Ascending aorta (tissue), 2 donors: ENCODE measurements around the gene TBL1XR1. TPM values are rescaled to one million over a fixed set of nuclear protein-coding genes. Genes with fewer than 3 reads are reported as not detected.

ENCODE experiments used
- DNase-seq, 2 donors: peaks; one replicate each; pipeline ENCODE4 v3.0.0-alpha.2; 2019; ENCODE audit warnings: low spot score in 2 of 2
- H3K27ac ChIP-seq, 2 donors: fragments of 200-600 bp; sonication (generic); one replicate each; pipeline ENCODE4 v1.5.1; 2016 to 2017; ENCODE audit warnings: mild to moderate bottlenecking in 1 of 2
- H3K27me3 ChIP-seq: fragments of 200-600 bp; sonication (generic); one replicate; pipeline ENCODE4 v1.5.1; 2017
- H3K36me3 ChIP-seq, 2 donors: fragments of 200-600 bp; sonication (generic); one replicate each; pipeline ENCODE4 v1.5.1; 2016
- H3K4me1 ChIP-seq, 2 donors: fragments of 200-600 bp; sonication (generic); one replicate each; pipeline ENCODE4 v1.5.1; 2016 to 2017; ENCODE audit warnings: mild to moderate bottlenecking in 1 of 2
- H3K4me3 ChIP-seq, 2 donors: fragments of 200-600 bp; sonication (generic); one replicate each; pipeline ENCODE4 v1.5.1; 2016 to 2017; ENCODE audit warnings: mild to moderate bottlenecking in 1 of 2
- H3K9me3 ChIP-seq, 2 donors: fragments of 200-600 bp; sonication (generic); one replicate each; pipeline ENCODE4 v1.5.1; 2016
- intact Hi-C: fragments of 100-400 bp; cut with DNase I; formaldehyde crosslinking; loops from one replicate; pipeline ENCODE4 v1.15.1; 2023
- total RNA-seq: library from RNA; depleted of rRNA; stranded (reverse); fragments of >200 nt; gene quantifications from one replicate; pipeline ENCODE4 v1.1.0, GENCODE V29; 2016
- TF ChIP-seq, protein P1 (sequence below), 3 experiments: fragments of 200-600 bp in 2 of 3; fragments of 450-650 bp in 1 of 3; sonication (generic) in 2 of 3; IDR thresholded peaks; one replicate each; pipeline ENCODE4 v1.5.1; 2016 to 2019; ENCODE audit warnings: antibody characterized with exemption in 3 of 3, mild to moderate bottlenecking in 1 of 3, moderate library complexity in 1 of 3

TBL1XR1 gene
- total RNA-seq, 1 donor from 2014 or later, result 52.0 TPM

DNA sequence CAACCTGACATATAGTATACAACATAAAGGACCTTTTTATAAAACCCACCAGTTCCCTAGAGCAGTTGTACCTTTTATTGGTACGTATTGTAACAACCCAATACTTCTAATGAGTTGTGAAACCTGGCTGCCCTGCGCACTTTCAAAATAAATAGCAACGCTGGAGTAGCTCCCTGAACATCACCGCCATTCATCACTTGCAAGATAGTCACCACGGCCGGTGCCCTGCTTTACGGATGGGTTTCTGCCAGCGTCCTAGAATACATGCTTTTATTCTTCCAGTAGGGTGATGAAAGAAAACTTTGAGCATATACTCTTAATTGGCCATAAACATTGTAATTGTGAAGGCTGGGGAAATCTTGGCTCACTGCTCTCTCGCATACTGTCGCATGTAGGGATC, 220.7 kb downstream of the TBL1XR1 start:
- H3K4me3 ChIP-seq, result no peak overlapping the region
- no peak for DNase-seq
- H3K27me3 ChIP-seq, result no peaks in the 10 kb centered on the region
- intact Hi-C loops, result no loop called here
- no peaks in the 10 kb centered on the region for H3K36me3 ChIP-seq
- no peak overlapping the region for H3K27ac ChIP-seq
- H3K4me1 ChIP-seq, result no peaks in the 10 kb centered on the region
- H3K9me3 ChIP-seq, result no peaks in the 10 kb centered on the region
- TF ChIP-seq, protein P1, sequence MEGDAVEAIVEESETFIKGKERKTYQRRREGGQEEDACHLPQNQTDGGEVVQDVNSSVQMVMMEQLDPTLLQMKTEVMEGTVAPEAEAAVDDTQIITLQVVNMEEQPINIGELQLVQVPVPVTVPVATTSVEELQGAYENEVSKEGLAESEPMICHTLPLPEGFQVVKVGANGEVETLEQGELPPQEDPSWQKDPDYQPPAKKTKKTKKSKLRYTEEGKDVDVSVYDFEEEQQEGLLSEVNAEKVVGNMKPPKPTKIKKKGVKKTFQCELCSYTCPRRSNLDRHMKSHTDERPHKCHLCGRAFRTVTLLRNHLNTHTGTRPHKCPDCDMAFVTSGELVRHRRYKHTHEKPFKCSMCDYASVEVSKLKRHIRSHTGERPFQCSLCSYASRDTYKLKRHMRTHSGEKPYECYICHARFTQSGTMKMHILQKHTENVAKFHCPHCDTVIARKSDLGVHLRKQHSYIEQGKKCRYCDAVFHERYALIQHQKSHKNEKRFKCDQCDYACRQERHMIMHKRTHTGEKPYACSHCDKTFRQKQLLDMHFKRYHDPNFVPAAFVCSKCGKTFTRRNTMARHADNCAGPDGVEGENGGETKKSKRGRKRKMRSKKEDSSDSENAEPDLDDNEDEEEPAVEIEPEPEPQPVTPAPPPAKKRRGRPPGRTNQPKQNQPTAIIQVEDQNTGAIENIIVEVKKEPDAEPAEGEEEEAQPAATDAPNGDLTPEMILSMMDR (IDR thresholded peaks at IDR 0.05), result no peak

DNA sequence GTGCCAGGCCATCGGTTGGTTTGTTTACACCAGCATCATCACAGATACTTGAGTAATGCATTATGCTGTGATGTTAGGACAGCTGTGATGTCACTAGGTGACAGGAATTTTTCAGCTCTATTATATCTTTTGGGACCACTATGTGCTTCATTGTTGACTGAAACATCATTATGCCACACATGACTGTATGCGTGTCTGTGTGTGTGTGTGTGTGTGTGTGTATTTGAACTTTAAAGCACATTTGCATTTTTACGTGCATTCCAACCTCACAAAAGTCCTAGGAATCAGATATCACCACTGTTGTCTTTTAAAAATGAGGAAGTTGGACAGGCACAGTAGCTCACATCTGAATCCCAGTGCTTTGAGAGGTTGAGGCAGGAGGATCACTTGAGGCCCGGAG, 223.0 kb downstream of the TBL1XR1 start:
- TF ChIP-seq, protein P1 (IDR thresholded peaks at IDR 0.05), result no peak
- Histone ChIP-seq H3K9me3 (no peaks in the 10 kb centered on the region), H3K4me3 (no peak overlapping the region), H3K4me1 (no peaks in the 10 kb centered on the region), H3K36me3 (no peaks in the 10 kb centered on the region), H3K27me3 (no peaks in the 10 kb centered on the region), H3K27ac (no peak overlapping the region)
- DNase-seq, result no peak
- intact Hi-C loops, result no loop called here

DNA sequence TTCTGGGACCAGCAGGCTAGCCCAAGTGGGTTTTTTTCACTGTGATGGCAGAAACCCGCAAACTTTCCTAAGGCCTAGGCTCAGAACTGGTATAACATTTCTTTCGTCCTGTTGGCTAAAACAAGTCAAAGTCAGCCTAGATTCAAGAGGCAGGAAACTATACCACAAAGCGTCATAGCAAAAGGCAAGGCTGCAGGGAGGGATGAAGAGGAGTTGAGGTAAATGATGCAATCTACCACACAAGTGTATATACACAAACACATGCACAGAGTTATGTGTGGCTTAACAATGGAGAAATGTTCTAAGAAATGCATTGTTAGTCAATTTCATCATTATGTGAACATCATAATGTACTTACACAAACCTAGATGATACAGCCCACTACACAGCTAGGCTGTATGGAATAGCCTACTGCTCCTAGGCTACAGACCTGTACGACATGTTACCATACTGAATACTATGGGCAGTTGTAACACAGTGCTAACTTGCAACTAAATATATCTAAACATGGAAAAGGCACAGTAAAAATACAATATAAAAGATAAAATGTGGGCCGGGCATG, 225.6 kb downstream of the TBL1XR1 start:
- TF ChIP-seq, protein P1 (IDR thresholded peaks at IDR 0.05), result no peak
- H3K27me3 ChIP-seq, result no peaks in the 10 kb centered on the region
- no peak overlapping the region for H3K4me3 ChIP-seq
- no peaks in the 10 kb centered on the region for H3K36me3 ChIP-seq
- DNase-seq, result no peak
- H3K9me3 ChIP-seq, result no peaks in the 10 kb centered on the region
- H3K27ac ChIP-seq, result no peak overlapping the region
- intact Hi-C loops, result no loop called here
- H3K4me1 ChIP-seq, result no peaks in the 10 kb centered on the region

DNA sequence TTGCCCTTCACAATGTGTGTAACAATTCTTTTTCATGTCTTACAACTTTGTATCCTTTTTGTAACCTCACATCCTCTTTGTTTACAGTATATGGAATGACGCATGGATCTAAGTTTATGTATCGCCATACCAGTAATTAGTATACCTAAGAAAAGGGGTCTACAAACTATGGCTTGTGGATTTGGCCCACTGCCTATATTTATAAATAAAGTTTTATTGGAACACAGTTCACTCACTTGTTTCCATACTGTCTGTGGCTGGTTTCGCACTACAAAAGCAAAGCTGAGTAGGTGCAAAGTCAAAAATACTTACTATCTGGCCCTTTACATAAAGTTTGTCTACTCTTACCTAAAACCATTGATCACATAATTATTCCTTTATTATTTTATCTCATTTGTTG, 226.5 kb downstream of the TBL1XR1 start:
- H3K27me3 ChIP-seq, result no peaks in the 10 kb centered on the region
- H3K4me3 ChIP-seq, result no peak overlapping the region
- intact Hi-C loops, result no loop called here
- no peaks in the 10 kb centered on the region for H3K4me1 ChIP-seq
- no peaks in the 10 kb centered on the region for H3K9me3 ChIP-seq
- TF ChIP-seq, protein P1 (IDR thresholded peaks at IDR 0.05), result no peak
- H3K36me3 ChIP-seq, result no peaks in the 10 kb centered on the region
- H3K27ac ChIP-seq, result no peak overlapping the region
- no peak for DNase-seq

DNA sequence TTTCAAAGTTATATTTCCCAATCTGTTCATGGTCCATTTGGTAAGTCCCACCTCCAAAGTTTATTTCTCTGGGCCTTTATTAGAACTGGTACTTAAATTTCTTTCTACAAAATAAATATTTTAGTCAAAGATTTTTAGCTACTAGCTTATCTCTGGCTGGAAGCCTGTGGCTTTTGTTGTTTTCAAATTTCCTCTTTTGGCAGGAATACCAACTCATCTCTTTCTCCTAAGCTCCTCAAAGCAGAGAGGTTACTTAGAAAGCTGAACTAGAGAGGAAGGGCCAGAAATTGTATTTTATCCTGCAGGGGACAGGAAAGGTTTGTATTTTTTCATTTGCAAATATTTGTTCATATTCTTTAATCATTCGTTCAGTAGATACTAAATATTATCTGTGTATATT, 227.8 kb downstream of the TBL1XR1 start:
- no peaks in the 10 kb centered on the region for H3K9me3 ChIP-seq
- no peak for DNase-seq
- H3K36me3 ChIP-seq, result no peaks in the 10 kb centered on the region
- no peak overlapping the region for H3K4me3 ChIP-seq
- no peak overlapping the region for H3K27ac ChIP-seq
- intact Hi-C loops, result no loop called here
- no peaks in the 10 kb centered on the region for H3K4me1 ChIP-seq
- H3K27me3 ChIP-seq, result no peaks in the 10 kb centered on the region
- TF ChIP-seq, protein P1 (IDR thresholded peaks at IDR 0.05), result no peak
